ENCODE measurements around the gene ZMYM3.
"Not testable (repeated sequence)": the region's sequence is repeated elsewhere in the genome, so short reads cannot be mapped to it uniquely, and the experiment has no call there.

ZMYM3 gene

DNA sequence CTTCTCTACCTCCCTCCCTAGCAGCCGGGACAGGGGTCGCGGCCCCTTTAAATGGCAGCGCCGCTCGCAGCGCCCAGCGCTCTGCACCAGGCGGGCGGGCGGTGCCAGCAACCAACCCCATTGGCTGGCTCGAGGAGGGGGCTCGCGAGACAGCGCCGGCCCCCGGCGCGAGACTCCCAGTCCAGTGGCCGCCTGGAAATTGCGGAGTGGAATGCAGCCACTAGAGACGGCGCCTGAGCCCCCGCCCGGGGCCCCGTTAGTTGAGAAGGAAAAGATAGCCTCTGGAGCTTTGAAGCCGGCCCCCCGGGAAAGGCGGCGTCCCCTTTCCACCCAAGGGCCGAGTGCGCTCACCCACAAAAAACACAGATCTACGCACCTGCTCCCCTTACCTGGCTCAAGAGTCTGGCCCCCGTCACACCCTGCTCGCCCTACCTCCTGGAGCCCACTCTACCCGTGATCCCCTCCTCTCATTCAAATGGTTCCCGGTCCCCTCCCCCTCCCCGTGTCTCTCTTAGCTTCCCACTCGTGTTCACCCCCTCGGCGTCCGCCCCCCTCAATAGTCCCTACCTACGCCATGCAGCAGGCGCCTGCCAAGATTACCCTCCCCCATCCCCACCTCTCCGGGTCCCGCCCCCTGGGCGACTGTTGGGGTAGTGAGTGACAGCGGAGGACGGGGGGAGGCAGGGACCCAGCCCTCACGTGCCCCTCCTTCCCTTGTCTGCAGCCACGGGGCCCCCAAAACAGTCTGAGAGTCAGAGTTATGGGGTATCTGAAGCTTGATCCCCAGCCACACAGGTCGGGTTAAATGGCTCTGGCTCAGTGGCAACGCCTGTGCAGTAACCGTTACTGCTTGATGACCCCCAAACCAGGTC, at the start of gene ZMYM3:
Gene ZMYM3, minus strand, starts transcription at position 49 of the 872 bp plus-strand sequence. CDS start 885 bp downstream, outside the sequence.
- Mint-ChIP-seq H3K4me1 (peaks cover 32% of the 10 kb centered on the region), H3K36me3 (ENCODE audit: low read depth) (peaks cover 7% of the 10 kb centered on the region), H3K27me3 (no peaks in the 10 kb centered on the region), H3K4me3 (peak within 1 kb of the TSS; percentile 88), H3K9me3 (no peaks in the 10 kb centered on the region), H3K27ac (peak within 1 kb of the TSS; percentile 88)
- ATAC-seq (peak; percentile 89), DNase-seq (peak; percentile 78)

DNA sequence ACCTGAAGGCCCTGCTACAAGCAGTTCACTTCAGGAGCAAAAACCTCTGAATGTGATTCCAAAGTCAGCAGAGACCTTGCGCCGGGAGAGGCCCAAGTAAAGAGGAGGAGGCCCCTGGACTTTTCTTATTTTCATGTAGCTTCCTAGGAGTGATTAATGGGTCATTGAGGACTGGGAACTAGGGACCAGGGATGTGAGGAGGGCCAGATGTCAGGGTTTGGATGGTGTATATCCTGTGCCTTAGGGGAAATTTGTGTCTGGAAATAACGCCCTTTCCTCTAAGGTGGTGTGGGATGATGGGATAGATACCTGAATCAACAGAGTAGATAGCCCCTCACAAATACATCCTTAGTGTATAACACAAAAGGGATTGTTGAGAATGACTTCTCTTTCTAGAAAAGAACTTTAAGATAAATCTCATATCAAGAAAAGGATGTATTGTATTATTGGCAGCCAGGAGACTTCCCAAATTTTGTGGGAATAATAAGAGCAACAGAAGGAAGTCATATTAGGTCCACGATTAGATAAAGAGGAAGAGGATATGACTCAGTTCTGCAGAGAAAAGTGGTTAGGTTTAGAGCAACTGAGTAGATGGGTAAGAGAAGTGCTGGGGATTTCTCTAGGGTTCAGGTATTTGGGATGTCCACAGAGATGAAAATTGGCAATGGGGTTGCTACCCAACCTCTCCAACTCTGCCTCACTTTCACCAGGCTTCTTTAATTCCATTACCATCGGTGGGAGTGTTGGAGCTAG, 48.7 kb upstream of the ZMYM3 start:
- no peaks in the 10 kb centered on the region for H3K9me3 Mint-ChIP-seq
- H3K4me3 Mint-ChIP-seq, result no peak overlapping the region
- H3K4me1 Mint-ChIP-seq, result peaks cover 15% of the 10 kb centered on the region
- DNase-seq (no peak), ATAC-seq (no peak)
- peaks cover 43% of the 10 kb centered on the region for H3K36me3 Mint-ChIP-seq (ENCODE audit: low read depth)
- H3K27me3 Mint-ChIP-seq, result no peaks in the 10 kb centered on the region
- H3K27ac Mint-ChIP-seq, result peak overlapping the region; percentile 46

DNA sequence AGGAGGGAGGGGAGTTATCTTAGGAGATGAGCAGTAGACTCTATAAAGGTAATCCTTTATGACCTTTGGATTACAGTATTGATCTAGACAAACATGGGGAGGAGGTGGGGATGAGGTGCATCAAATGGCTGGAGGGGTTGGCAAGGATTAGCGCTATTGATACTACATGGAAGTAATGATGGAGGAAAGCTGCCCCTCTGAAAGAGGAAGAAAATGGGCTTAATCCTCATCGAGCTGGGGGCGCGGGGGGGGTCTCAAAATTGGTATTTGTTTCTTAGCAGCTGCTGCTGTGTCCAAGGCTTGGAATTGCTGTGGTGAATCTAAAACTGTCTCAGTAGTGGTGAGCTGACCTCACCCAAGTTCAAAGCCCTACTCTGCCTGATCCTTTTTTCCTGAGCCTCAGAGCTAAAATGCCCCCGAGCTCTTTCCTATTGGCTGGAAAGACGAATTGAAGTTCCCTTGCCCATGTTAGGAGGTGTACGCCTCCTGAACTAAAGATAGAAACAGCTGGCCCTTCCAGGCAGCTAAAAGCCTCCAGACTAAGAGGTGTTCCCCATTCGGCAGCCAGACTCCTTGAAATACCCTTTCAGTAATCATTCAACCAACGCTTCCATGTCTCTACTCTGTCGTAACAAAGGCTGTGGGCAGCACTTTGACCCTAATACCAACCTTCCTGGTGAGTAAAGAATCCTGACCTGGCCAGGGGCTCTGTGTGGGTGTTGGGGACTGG, 47.4 kb upstream of the ZMYM3 start, which contains the start of gene ITGB1BP2:
Gene ITGB1BP2, plus strand, starts transcription at position 556 of the 730 bp plus-strand sequence. Its CDS starts 57 bp downstream, at position 613.
- Mint-ChIP-seq H3K27me3 (no peaks in the 10 kb centered on the region), H3K4me3 (no peak within 1 kb of the TSS), H3K36me3 (ENCODE audit: low read depth) (peaks cover 55% of the 10 kb centered on the region), H3K27ac (peak within 1 kb of the TSS; percentile 60), H3K4me1 (peaks cover 15% of the 10 kb centered on the region), H3K9me3 (no peaks in the 10 kb centered on the region)
- ATAC-seq, result no peak
- no peak for DNase-seq

- not testable (repeated sequence) for H3K27me3 Mint-ChIP-seq, H3K4me3 Mint-ChIP-seq, ATAC-seq, H3K9me3 Mint-ChIP-seq, DNase-seq
- Mint-ChIP-seq H3K36me3 (ENCODE audit: low read depth) (peaks cover 62% of the 10 kb centered on the region), H3K27ac (peak overlapping the region; percentile 60), H3K4me1 (peaks cover 15% of the 10 kb centered on the region)
These were observed 46.6 kb upstream of the ZMYM3 start for GRCh38 chrX:71300495-71300894.

DNA sequence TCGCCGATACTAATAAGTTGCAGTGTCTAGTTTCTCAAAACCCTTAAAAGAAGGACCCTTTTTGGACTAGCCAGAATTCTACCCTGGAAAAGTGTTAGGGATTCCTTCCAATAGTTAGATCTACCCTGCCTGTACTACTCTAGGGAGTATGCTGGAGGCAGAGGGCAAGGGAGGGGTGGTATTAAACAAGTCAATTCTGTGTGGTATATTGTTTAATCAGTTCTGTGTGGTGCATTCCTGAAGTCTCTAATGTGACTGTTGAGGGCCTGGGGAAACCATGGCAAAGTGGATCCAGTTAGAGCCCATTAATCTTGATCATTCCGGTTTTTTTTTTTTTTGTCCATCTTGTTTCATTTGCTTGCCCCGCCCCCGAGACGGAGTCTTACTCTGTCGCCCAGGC, 46.1 kb upstream of the ZMYM3 start:
- not testable (repeated sequence) for H3K9me3 Mint-ChIP-seq, H3K4me3 Mint-ChIP-seq, DNase-seq, ATAC-seq, H3K27me3 Mint-ChIP-seq, H3K27ac Mint-ChIP-seq
- Mint-ChIP-seq H3K4me1 (peaks cover 15% of the 10 kb centered on the region), H3K36me3 (ENCODE audit: low read depth) (peaks cover 62% of the 10 kb centered on the region)

GRCh38 chrX:71298119-71298518, 44.2 kb upstream of the ZMYM3 start:
- no peaks in the 10 kb centered on the region for H3K9me3 Mint-ChIP-seq
- H3K36me3 Mint-ChIP-seq (ENCODE audit: low read depth), result peaks cover 59% of the 10 kb centered on the region
- ATAC-seq, result no peak
- no peak overlapping the region for H3K4me3 Mint-ChIP-seq
- H3K27ac Mint-ChIP-seq, result no peak overlapping the region
- no peaks in the 10 kb centered on the region for H3K27me3 Mint-ChIP-seq
- no peak for DNase-seq
- H3K4me1 Mint-ChIP-seq, result peaks cover 16% of the 10 kb centered on the region

DNA sequence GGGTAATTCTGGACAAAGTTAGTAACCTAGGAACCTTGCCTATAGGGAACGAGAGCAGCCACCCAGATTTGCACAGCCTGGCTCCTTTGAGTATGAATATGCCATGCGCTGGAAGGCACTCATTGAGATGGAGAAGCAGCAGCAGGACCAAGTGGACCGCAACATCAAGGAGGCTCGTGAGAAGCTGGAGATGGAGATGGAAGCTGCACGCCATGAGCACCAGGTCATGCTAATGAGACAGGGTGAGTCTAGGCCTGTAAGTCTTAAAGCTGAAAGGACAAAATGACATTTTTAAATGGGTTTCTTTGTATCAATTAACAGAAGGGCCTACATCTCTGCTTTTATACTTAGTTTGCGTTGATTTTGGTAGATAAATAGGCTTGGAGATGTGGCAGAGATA, 42.9 kb upstream of the ZMYM3 start:
- H3K9me3 Mint-ChIP-seq, result no peaks in the 10 kb centered on the region
- peaks cover 64% of the 10 kb centered on the region for H3K36me3 Mint-ChIP-seq (ENCODE audit: low read depth)
- H3K4me1 Mint-ChIP-seq, result peaks cover 5% of the 10 kb centered on the region
- DNase-seq, result no peak
- H3K27ac Mint-ChIP-seq, result no peak overlapping the region
- H3K4me3 Mint-ChIP-seq, result no peak overlapping the region
- ATAC-seq, result no peak
- H3K27me3 Mint-ChIP-seq, result no peaks in the 10 kb centered on the region

- Mint-ChIP-seq H3K27ac (no peak overlapping the region), H3K36me3 (ENCODE audit: low read depth) (peaks cover 59% of the 10 kb centered on the region)
These were observed 38.9 kb upstream of the ZMYM3 start for GRCh38 chrX:71292669-71293365.

GRCh38 chrX:71291381-71291780, 37.4 kb upstream of the ZMYM3 start:
- no peaks in the 10 kb centered on the region for H3K27me3 Mint-ChIP-seq
- ATAC-seq (no peak), DNase-seq (no peak)
- no peaks in the 10 kb centered on the region for H3K9me3 Mint-ChIP-seq
- no peak overlapping the region for H3K4me3 Mint-ChIP-seq
- H3K27ac Mint-ChIP-seq, result no peak overlapping the region
- H3K4me1 Mint-ChIP-seq, result peaks cover 16% of the 10 kb centered on the region
- peaks cover 50% of the 10 kb centered on the region for H3K36me3 Mint-ChIP-seq (ENCODE audit: low read depth)

More at GRCh38 chrX:71292669-71293365, 38.9 kb upstream of the ZMYM3 start:
- H3K4me3 Mint-ChIP-seq, result no peak overlapping the region
- H3K4me1 Mint-ChIP-seq, result peaks cover 11% of the 10 kb centered on the region
- DNase-seq, result no peak
- H3K9me3 Mint-ChIP-seq, result no peaks in the 10 kb centered on the region
- no peaks in the 10 kb centered on the region for H3K27me3 Mint-ChIP-seq
- no peak for ATAC-seq

- DNase-seq (no peak), ATAC-seq (no peak)
- Mint-ChIP-seq H3K27me3 (peaks cover 4% of the 10 kb centered on the region), H3K27ac (peak overlapping the region; percentile 73), H3K36me3 (ENCODE audit: low read depth) (peaks cover 35% of the 10 kb centered on the region), H3K4me1 (peaks cover 32% of the 10 kb centered on the region), H3K4me3 (peak overlapping the region; percentile 93), H3K9me3 (no peaks in the 10 kb centered on the region)
These were observed 32.0 kb upstream of the ZMYM3 start for GRCh38 chrX:71285929-71286328.

- peaks cover 28% of the 10 kb centered on the region for H3K4me1 Mint-ChIP-seq
- H3K9me3 Mint-ChIP-seq, result no peaks in the 10 kb centered on the region
- H3K27ac Mint-ChIP-seq, result peak within 1 kb of the TSS; percentile 98
- peaks cover 4% of the 10 kb centered on the region for H3K27me3 Mint-ChIP-seq
- DNase-seq (peak; percentile 79), ATAC-seq (peak; percentile 77)
- peak within 1 kb of the TSS; percentile 93 for H3K4me3 Mint-ChIP-seq
- H3K36me3 Mint-ChIP-seq (ENCODE audit: low read depth), result peaks cover 24% of the 10 kb centered on the region
These were observed 29.6 kb upstream of the ZMYM3 start, which contains the start of gene NONO for GRCh38 chrX:71283403-71284143. TSS of gene NONO (plus strand) at chrX:71283635. CDS start at chrX:71290638, 7,003 bp downstream.

DNA sequence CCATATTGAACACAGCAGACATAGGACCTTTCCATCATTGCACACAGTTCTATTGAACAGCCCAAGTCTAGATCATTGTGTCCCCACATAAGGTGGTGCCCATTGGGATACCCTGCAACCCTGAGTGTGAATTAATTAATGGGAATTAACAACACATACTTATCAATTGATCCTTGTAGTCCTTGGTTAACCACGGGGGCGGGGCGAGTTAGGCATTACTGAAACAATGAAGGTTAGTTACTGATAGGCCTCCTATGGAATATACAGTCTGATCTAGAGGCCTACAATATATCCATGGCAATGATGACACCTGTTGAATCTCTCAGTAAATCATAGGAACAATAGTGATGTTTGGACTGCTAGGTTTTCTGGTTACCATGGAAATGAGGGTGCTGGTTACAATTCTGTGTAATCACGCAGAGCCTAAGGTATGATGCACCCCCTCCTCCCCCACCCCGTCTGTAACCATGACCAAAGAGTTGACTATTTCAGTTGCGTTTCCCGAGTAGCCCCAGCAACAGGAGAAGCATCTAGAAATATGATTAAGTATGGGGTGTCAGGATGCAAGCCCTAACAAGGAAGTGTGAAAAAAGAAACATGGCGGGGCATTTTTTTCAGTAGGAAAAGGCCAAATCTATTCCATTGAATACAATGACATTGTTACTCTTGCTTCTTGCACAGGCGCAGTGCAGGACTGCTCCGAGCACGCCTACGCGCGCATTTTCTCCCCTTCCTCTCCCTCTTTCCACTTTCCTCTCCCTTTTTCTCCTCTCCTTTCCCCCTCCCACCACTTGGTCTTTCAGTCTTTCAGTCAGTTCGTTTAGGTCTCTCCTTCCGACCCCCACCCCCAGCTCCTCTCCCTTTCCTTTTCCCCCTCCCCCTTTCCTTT, 28.8 kb upstream of the ZMYM3 start:
- Mint-ChIP-seq H3K27me3 (peaks cover 4% of the 10 kb centered on the region), H3K4me1 (peaks cover 24% of the 10 kb centered on the region), H3K36me3 (ENCODE audit: low read depth) (peaks cover 23% of the 10 kb centered on the region), H3K27ac (peak overlapping the region; percentile 98), H3K9me3 (no peaks in the 10 kb centered on the region), H3K4me3 (peak overlapping the region; percentile 93)
- peak; percentile 41 for DNase-seq
- peak; percentile 66 for ATAC-seq
